B cell (primary cell): Measurements from ENCODE around the gene SERPINB12.

Experiments
- CTCF ChIP-seq: fragments of 200-600 bp; IDR thresholded peaks from one replicate; pipeline ENCODE4 v1.8.0; 2022; ENCODE audit warnings: antibody characterized with exemption, mild to moderate bottlenecking
- EZH2 ChIP-seq: IDR thresholded peaks from 2 replicates; pipeline ENCODE4 v1.6.1; 2012; ENCODE audit warnings: borderline replicate concordance, low read depth, mild to moderate bottlenecking, moderate library complexity, low read length; ENCODE audit not compliant: insufficient read depth, poor library complexity, severe bottlenecking

- no peak for TF ChIP-seq CTCF
- no peak for TF ChIP-seq EZH2
Observed at GRCh38 chr18:63539904-63540510, 2.2 kb upstream of the SERPINB12 start.
